ENCODE data around the gene GRIN2C.

GRCh38 chr17:74806334-74806733, 53.4 kb downstream of the GRIN2C start:
- TF ChIP-seq CTCF (IDR thresholded peaks at IDR 0.05; ENCODE audit: low read depth, low read length) (no peak), POLR2A (IDR thresholded peaks at IDR 0.05; ENCODE audit: extremely low read depth, insufficient read length) (no peak), MYC (IDR thresholded peaks at IDR 0.05; ENCODE audit: low read depth, low read length) (no peak)

Data from NB4 (cell line).